GM12878 (cell line): ENCODE data around the gene HSD3B1. TPM values are rescaled to one million over a fixed set of nuclear protein-coding genes. Genes with fewer than 3 reads are reported as not detected.

Experiments
- ATAC-seq: fragments of 200-7000 bp; cut with Tn5 transposase; 3 replicates; pipeline ENCODE4 v1.9.1; 2020; ENCODE audit warnings: mild to moderate bottlenecking, moderate library complexity
- BruUV-seq: library from RNA; stranded (reverse); fragments of 400-500 nt; replicated peaks from 2 replicates; lab custom pipeline; 2021; lab: Mats Ljungman, UMichigan
- CTCF ChIA-PET: fragments of 300-600 bp; sonication (Branson Sonifier 250); formaldehyde crosslinking; extraction: SDS; loops from one replicate; lab custom pipeline; 2021; ENCODE audit warnings: inconsistent platforms; lab: Yijun Ruan, JAX
- POLR2A ChIA-PET: fragments of 350-600 bp; formaldehyde crosslinking; extraction: SDS; loops from one replicate; lab custom pipeline; 2021; ENCODE audit warnings: inconsistent platforms; lab: Charles Lee
- RAD21 ChIA-PET: fragments of 300-600 bp; sonication (Branson Sonifier 250); formaldehyde crosslinking; loops from one replicate; lab custom pipeline; 2023; ENCODE audit warnings: antibody characterized with exemption; ENCODE audit not compliant: unreplicated experiment; lab: Charles Lee
- SMC1A ChIA-PET: fragments of 300-600 bp; sonication (Branson Sonifier 250); formaldehyde crosslinking; loops from one replicate; lab custom pipeline; 2023; ENCODE audit not compliant: unreplicated experiment, uncharacterized antibody; lab: Charles Lee
- DNase-seq: peaks from one replicate; pipeline ENCODE4 v3.0.0-alpha.2; 2011; ENCODE audit warnings: low read depth, low spot score
- FAIRE-seq: peaks from 3 replicates; lab custom pipeline; 2011; peaks lifted over from hg19 to GRCh38; lab: Jason Lieb, UNC
- H2AFZ ChIP-seq: 2 replicates; pipeline ENCODE4 v1.6.0; 2011; ENCODE audit warnings: low read depth, low read length, control low read depth; ENCODE audit not compliant: control insufficient read depth
- H3K27ac ChIP-seq: 2 replicates; pipeline ENCODE4 v1.5.1; 2011; ENCODE audit warnings: control low read depth; ENCODE audit not compliant: control insufficient read depth, insufficient read depth
- H3K27me3 ChIP-seq, 2 experiments: replicated peaks in 1 of 2; 2 replicates each; pipeline versions ENCODE4 v1.6.0 to v1.6.1; 2011; ENCODE audit warnings: low read length in 1 of 2; ENCODE audit not compliant: control insufficient read depth in 2 of 2, insufficient read depth in 2 of 2
- H3K36me3 ChIP-seq, 2 experiments: 2 replicates each; pipeline ENCODE4 v1.5.1; 2011; ENCODE audit warnings: low read length in 1 of 2; ENCODE audit not compliant: control insufficient read depth in 2 of 2, insufficient read depth in 2 of 2
- H3K4me1 ChIP-seq: 2 replicates; pipeline ENCODE4 v1.6.1; 2011; ENCODE audit warnings: mild to moderate bottlenecking, low read length, moderate library complexity, mixed read lengths; ENCODE audit not compliant: control insufficient read depth, insufficient read depth
- H3K4me2 ChIP-seq: 2 replicates; pipeline ENCODE4 v1.6.0; 2011; ENCODE audit warnings: control low read depth; ENCODE audit not compliant: control insufficient read depth, insufficient read depth
- H3K4me3 ChIP-seq: fragments of 200-600 bp; sonication (generic); 2 replicates; pipeline ENCODE4 v1.5.1; 2016
- H3K79me2 ChIP-seq: 2 replicates; pipeline ENCODE4 v1.6.0; 2011; ENCODE audit warnings: low read length; ENCODE audit not compliant: control insufficient read depth, insufficient read depth
- H3K9ac ChIP-seq: 2 replicates; pipeline ENCODE4 v1.8.0; 2011; ENCODE audit warnings: low read length, control low read depth, mixed read lengths; ENCODE audit not compliant: control insufficient read depth, insufficient read depth
- H3K9me3 ChIP-seq: replicated peaks from 3 replicates; pipeline ENCODE4 v1.5.1; 2011; ENCODE audit warnings: mild to moderate bottlenecking, low read length; ENCODE audit not compliant: control insufficient read depth, insufficient read depth
- H4K20me1 ChIP-seq: 2 replicates; pipeline ENCODE4 v1.6.0; 2011; ENCODE audit not compliant: control insufficient read depth, insufficient read depth
- BACH1 ChIP-seq: fragments of 450-650 bp; IDR thresholded peaks from 2 replicates; pipeline ENCODE4 v1.6.1; 2017; ENCODE audit warnings: mild to moderate bottlenecking, borderline replicate concordance
- HDAC6 ChIP-seq: fragments of 200-600 bp; sonication (generic); IDR thresholded peaks from one replicate; pipeline ENCODE4 v1.8.0; 2017; ENCODE audit warnings: antibody characterized with exemption; ENCODE audit not compliant: unreplicated experiment
- RELA ChIP-seq: fragments of 450-650 bp; IDR thresholded peaks from 2 replicates; pipeline ENCODE4 v1.8.0; 2014; ENCODE audit warnings: borderline replicate concordance; ENCODE audit not compliant: partially characterized antibody
- SMARCA5 ChIP-seq: fragments of 450-650 bp; IDR thresholded peaks from 2 replicates; pipeline ENCODE4 v1.6.1; 2017; ENCODE audit warnings: mild to moderate bottlenecking
- SRF ChIP-seq, 2 experiments: IDR thresholded peaks; 2 replicates each; pipeline ENCODE4 v1.6.1; 2011; ENCODE audit warnings: low read depth in 2 of 2, low read length in 2 of 2, mild to moderate bottlenecking in 1 of 2, moderate library complexity in 1 of 2
- TCF7 ChIP-seq: IDR thresholded peaks from 2 replicates; pipeline ENCODE4 v1.6.1; 2014; ENCODE audit warnings: antibody characterized with exemption, borderline replicate concordance
- in situ Hi-C: fragments of 300-500 bp; cut with MboI; formaldehyde crosslinking; loops from 9 replicates; pipeline ENCODE4 v1.14.3; 2018; ENCODE audit warnings: mixed read lengths
- intact Hi-C: fragments of 100-400 bp; cut with micrococcal nuclease; formaldehyde crosslinking; loops from one replicate; pipeline ENCODE4 v1.14.2; 2022; ENCODE audit not compliant: unreplicated experiment
- polyA plus RNA-seq, 11 experiments: library from polyadenylated mRNA; depleted of rRNA in 4 of 11; unstranded in 6 of 11; stranded (reverse) in 5 of 11; fragments of >200 nt; fragmentation: Nextera tagmentation in 4 of 11; fragmentation: Illumina TruSeq in 1 of 11; extraction: Ambion mirVana in 4 of 11; extraction: Trizol in 1 of 11; gene quantifications; 1 replicate in 1 of 11; 2 replicates in 10 of 11; pipeline versions ENCODE4 v1.2.1 to v1.2.3, GENCODE V29; 2011 to 2016; ENCODE audit warnings: inconsistent platforms in 2 of 11, missing spikeins in 2 of 11, low read depth in 1 of 11
- total RNA-seq, 4 experiments: library from RNA; depleted of rRNA in 3 of 4; stranded (reverse); fragments of >200 nt in 3 of 4; fragmentation: Illumina TruSeq in 1 of 4; extraction: Trizol in 1 of 4; gene quantifications; 2 replicates each; pipeline versions ENCODE4 v1.2.1 to v1.2.3, GENCODE V29; 2013 to 2021
- TF ChIP-seq, protein P1 (sequence below): fragments of 450-650 bp; IDR thresholded peaks from 2 replicates; pipeline ENCODE4 v1.6.1; 2017; ENCODE audit warnings: mild to moderate bottlenecking, low read depth, inconsistent platforms; ENCODE audit not compliant: poor library complexity, severe bottlenecking

The HSD3B1 gene
- total and polyA plus RNA-seq, 10 of the 15 experiments (the other 5 are each of a cell fraction or from before 2014, with no cell fraction given) = not detected

DNA sequence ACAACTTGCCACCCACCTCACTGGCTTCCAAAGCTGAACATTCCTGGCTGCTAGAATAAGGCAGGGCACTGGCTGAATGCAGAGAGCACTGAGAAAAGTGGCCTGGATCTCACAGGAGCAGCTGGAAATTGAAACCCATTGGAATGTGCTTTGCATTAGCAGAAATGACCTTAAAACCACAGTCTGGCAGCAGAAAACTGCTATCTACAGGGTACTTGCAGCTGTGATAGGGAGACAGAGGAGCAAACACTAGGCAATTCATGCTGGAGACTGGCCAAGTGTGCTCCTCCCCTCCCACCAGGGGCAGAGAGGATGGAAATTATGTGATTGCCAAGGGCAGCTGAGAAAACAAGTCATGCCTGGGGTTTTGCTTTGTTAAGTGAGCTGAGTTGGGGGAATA lies 47.2 kb downstream of the HSD3B1 start:
- in situ Hi-C loops (no loop called here), intact Hi-C loops (no loop called here)
- Histone ChIP-seq H4K20me1 (no peaks in the 10 kb centered on the region), H3K4me1 (no peaks in the 10 kb centered on the region), H3K27me3 (no peaks in the 10 kb centered on the region; a peak in 2 of 4 replicates), H3K36me3 (no peaks in the 10 kb centered on the region), H3K9ac (no peak overlapping the region), H3K79me2 (no peaks in the 10 kb centered on the region), H3K27ac (no peak overlapping the region), H3K4me3 (no peak overlapping the region), H3K9me3 (no peaks in the 10 kb centered on the region), H2AFZ (no peak overlapping the region), H3K4me2 (no peak overlapping the region)
- ChIA-PET RAD21 (no interaction called here), SMC1A (no interaction called here), CTCF (interaction anchor here (0.7 to 1.4 kb wide), 2 partner anchors 102 to 121 kb away, joined by 3 read pairs; no protein-coding TSS in a partner anchor), POLR2A (no interaction called here)
- ATAC-seq (no peak), DNase-seq (no peak), FAIRE-seq (no peak)
- TF ChIP-seq TCF7 = no peak
- no peak for TF ChIP-seq SRF (IDR thresholded peaks at IDR 0.05; ENCODE audit: low read depth in 2 of 2, low read length in 2 of 2)
- TF ChIP-seq RELA = no peak
- no peak for TF ChIP-seq HDAC6
- no peak for TF ChIP-seq BACH1
- TF ChIP-seq, protein P1, sequence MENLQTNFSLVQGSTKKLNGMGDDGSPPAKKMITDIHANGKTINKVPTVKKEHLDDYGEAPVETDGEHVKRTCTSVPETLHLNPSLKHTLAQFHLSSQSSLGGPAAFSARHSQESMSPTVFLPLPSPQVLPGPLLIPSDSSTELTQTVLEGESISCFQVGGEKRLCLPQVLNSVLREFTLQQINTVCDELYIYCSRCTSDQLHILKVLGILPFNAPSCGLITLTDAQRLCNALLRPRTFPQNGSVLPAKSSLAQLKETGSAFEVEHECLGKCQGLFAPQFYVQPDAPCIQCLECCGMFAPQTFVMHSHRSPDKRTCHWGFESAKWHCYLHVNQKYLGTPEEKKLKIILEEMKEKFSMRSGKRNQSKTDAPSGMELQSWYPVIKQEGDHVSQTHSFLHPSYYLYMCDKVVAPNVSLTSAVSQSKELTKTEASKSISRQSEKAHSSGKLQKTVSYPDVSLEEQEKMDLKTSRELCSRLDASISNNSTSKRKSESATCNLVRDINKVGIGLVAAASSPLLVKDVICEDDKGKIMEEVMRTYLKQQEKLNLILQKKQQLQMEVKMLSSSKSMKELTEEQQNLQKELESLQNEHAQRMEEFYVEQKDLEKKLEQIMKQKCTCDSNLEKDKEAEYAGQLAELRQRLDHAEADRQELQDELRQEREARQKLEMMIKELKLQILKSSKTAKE = no peak
- no peak for TF ChIP-seq SMARCA5
- no TSS peak for BruUV-seq
